Measurements from ENCODE around the gene ARMH3. TPM values are rescaled to one million over a fixed set of nuclear protein-coding genes. Genes with fewer than 3 reads are reported as not detected.

The ARMH3 gene
- total RNA-seq, 6 experiments from 2014 or later, result 18.0 to 21.7 (median 18.8) TPM

DNA sequence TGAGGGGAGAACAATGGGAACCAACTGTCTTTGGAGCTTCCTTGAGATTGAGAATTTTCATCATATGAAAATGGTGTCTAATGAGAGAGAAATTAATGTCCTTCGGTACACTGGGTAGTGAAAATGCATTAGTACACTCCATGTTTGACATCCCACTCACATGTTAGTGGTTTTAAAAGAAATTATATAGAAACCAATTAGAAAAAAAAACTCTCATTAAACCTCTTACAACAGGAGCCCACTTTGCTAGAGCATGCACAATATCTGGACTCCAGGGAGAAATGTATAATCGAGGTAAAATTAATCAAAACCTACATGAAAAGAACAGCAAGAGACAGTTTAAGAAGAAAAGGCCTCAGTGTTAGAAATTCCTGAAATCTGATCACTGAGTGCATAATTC lies 133.1 kb downstream of the ARMH3 start:
- no peak overlapping the region for H3K27ac Mint-ChIP-seq
- TF ChIP-seq, protein P1, sequence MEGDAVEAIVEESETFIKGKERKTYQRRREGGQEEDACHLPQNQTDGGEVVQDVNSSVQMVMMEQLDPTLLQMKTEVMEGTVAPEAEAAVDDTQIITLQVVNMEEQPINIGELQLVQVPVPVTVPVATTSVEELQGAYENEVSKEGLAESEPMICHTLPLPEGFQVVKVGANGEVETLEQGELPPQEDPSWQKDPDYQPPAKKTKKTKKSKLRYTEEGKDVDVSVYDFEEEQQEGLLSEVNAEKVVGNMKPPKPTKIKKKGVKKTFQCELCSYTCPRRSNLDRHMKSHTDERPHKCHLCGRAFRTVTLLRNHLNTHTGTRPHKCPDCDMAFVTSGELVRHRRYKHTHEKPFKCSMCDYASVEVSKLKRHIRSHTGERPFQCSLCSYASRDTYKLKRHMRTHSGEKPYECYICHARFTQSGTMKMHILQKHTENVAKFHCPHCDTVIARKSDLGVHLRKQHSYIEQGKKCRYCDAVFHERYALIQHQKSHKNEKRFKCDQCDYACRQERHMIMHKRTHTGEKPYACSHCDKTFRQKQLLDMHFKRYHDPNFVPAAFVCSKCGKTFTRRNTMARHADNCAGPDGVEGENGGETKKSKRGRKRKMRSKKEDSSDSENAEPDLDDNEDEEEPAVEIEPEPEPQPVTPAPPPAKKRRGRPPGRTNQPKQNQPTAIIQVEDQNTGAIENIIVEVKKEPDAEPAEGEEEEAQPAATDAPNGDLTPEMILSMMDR (IDR thresholded peaks at IDR 0.05), result no peak
- H3K4me1 Mint-ChIP-seq (ENCODE audit: low read depth), result peaks cover 6% of the 10 kb centered on the region; the same call in 1 of the 2 replicates
- H3K27me3 Mint-ChIP-seq (ENCODE audit: insufficient read depth), result no peaks in the 10 kb centered on the region; the same call in 1 of the 2 replicates
- H3K9me3 Mint-ChIP-seq, result no peaks in the 10 kb centered on the region
- peaks cover 4% of the 10 kb centered on the region; the same call in 1 of the 2 replicates for H3K36me3 Mint-ChIP-seq (ENCODE audit: low read depth)
- DNase-seq, result no peak
- no peak overlapping the region for H3K4me3 Mint-ChIP-seq

DNA sequence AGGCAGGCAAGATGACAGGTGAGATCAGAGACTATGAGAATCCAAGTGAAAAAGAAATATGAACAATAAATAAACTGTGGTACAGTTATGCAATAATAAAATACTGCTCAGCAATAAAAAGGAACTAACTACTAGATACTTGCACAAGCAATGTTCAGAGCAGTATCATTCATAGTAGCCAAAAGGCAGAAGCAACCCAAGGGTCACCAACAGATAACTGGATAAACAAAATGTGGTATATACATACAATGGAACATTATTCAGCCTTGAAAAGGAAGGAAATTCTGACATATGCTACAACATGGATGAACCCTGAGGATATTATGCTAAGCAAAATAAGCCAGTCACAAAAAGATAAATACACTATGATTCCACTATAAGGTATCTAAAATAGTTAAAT lies 135.4 kb downstream of the ARMH3 start:
- TF ChIP-seq, protein P1 (IDR thresholded peaks at IDR 0.05), result no peak
- Mint-ChIP-seq H3K36me3 (ENCODE audit: low read depth) (peaks cover 4% of the 10 kb centered on the region; the same call in 1 of the 2 replicates), H3K27me3 (ENCODE audit: insufficient read depth) (no peaks in the 10 kb centered on the region; the same call in 1 of the 2 replicates), H3K27ac (no peak overlapping the region), H3K4me3 (no peak overlapping the region), H3K9me3 (no peaks in the 10 kb centered on the region), H3K4me1 (ENCODE audit: low read depth) (no peaks in the 10 kb centered on the region)
- no peak for DNase-seq

DNA sequence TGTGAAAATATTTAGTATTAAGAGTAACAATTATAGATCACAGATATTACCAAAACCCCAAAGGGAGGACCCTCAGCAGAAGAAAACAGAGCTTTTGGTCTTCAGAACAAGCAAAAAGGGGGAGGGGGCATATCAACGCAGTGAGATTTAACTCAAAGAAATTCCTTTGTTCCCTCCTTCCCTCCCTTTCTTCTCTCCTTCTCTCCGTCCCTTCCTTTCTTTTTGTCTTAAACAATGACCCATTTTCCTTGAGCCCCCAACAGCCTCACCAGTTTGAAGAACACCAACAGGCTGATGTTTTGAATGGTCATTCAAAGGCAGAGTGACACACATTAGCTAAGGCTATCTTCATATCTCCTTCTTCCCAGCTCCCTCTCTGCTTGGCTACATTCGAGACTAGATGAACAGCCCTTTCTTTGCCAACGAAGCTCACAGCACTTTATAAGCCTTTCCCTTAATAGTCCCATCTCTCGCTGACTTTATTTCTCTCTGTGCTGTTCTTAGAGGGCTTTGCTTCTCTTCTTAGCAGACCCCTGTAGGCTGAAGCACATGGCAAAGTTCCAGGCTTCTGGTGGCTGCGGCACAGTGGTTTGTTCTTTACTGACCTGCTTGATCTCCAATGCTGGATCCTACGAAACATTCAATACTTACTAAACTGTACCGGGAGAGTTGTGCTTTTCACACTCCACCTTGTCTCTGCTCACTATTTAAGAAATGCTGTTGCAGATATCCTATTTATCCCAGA lies 136.8 kb downstream of the ARMH3 start:
- Mint-ChIP-seq H3K36me3 (ENCODE audit: low read depth) (no peaks in the 10 kb centered on the region; the same call in 1 of the 2 replicates), H3K4me1 (ENCODE audit: low read depth) (no peaks in the 10 kb centered on the region), H3K9me3 (no peaks in the 10 kb centered on the region), H3K27ac (no peak overlapping the region), H3K27me3 (ENCODE audit: insufficient read depth) (no peaks in the 10 kb centered on the region), H3K4me3 (no peak overlapping the region)
- TF ChIP-seq, protein P1 (IDR thresholded peaks at IDR 0.05), result no peak
- no peak for DNase-seq

DNA sequence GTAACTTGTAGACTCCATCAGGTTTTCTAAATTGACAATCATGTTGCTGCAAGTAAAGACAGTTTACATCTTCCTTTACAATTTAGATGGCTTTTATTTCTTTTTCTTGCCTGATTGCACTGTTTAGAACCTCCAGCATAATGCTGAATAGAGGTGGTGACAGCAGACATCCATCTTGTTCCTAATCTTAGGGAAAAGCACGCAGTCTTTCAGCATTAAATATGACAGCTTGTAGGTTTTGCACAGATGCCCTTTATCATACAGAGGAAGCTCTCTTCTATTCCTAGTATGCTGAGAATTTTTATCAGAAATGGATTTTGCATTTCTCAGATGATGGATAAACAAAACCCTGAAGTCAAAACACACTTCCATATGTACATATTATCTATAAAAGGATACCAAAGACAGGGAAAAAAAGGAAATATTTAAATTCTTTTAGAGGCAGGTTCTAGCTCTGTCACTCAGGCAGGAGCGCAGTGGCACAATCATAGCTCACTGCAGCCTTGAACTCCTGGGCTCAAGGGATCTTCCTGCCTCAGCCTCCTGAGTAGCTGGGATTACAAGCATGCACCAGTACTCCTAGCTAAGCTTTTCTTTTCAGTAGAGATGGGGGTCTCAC lies 143.3 kb downstream of the ARMH3 start:
- no peaks in the 10 kb centered on the region for H3K36me3 Mint-ChIP-seq (ENCODE audit: low read depth)
- no peak overlapping the region for H3K4me3 Mint-ChIP-seq
- no peak for DNase-seq
- no peak overlapping the region for H3K27ac Mint-ChIP-seq
- no peaks in the 10 kb centered on the region for H3K4me1 Mint-ChIP-seq (ENCODE audit: low read depth)
- no peaks in the 10 kb centered on the region for H3K9me3 Mint-ChIP-seq
- TF ChIP-seq, protein P1 (IDR thresholded peaks at IDR 0.05), result no peak
- H3K27me3 Mint-ChIP-seq (ENCODE audit: insufficient read depth), result no peaks in the 10 kb centered on the region

DNA sequence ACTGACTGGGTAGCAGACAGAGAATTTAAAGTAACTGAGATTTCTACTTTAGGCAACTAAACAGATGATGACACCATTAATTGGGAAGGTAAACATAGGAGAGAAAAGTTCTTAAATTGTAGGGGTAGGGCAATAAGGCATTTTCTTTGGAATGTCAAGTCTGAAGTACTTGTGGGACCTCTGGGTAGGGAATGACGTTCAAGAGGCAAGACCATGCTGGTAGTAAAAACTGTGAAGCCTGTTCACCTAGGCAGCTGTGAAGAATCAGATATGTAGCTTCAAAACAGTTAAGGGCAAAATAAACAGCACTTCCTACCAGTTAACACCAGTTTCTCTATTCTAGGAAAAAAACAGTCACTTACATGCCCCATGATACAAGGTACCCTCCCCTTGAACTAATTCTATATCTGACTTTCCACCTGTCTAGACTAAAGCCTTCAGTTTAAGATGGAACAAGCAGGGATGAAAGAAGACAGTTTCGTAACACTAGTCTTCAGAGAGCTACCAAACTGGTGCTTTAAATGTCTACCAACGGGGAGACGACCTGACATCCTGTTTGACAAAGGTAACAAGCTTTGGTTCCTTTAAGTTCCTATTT lies 149.3 kb downstream of the ARMH3 start:
- no peaks in the 10 kb centered on the region for H3K4me1 Mint-ChIP-seq (ENCODE audit: low read depth)
- H3K27me3 Mint-ChIP-seq (ENCODE audit: insufficient read depth), result no peaks in the 10 kb centered on the region; the same call in 1 of the 2 replicates
- H3K27ac Mint-ChIP-seq, result no peak overlapping the region
- H3K4me3 Mint-ChIP-seq, result no peak overlapping the region
- no peaks in the 10 kb centered on the region for H3K36me3 Mint-ChIP-seq (ENCODE audit: low read depth)
- TF ChIP-seq, protein P1 (IDR thresholded peaks at IDR 0.05), result no peak
- DNase-seq, result no peak
- no peaks in the 10 kb centered on the region for H3K9me3 Mint-ChIP-seq
